Nephron progenitor cell (in vitro differentiated cells): Measurements from ENCODE around the gene RAB4A.

ENCODE experiments used
- DNase-seq: peaks from one replicate; pipeline ENCODE4 v3.0.0; 2021
- H3K27ac Mint-ChIP-seq: 2 replicates; pipeline ENCODE4 v1.8.0; 2021; ENCODE audit warnings: mild to moderate bottlenecking, moderate library complexity, mixed read lengths
- H3K27me3 Mint-ChIP-seq: 2 replicates; pipeline ENCODE4 v1.8.0; 2021; ENCODE audit warnings: mild to moderate bottlenecking, low read depth, mixed read lengths; ENCODE audit not compliant: poor library complexity
- H3K36me3 Mint-ChIP-seq: 2 replicates; pipeline ENCODE4 v1.8.0; 2021; ENCODE audit warnings: low read depth, mixed read lengths
- H3K4me1 Mint-ChIP-seq: 2 replicates; pipeline ENCODE4 v1.8.0; 2021; ENCODE audit warnings: mixed read lengths
- H3K4me3 Mint-ChIP-seq: 2 replicates; pipeline ENCODE4 v1.8.0; 2021; ENCODE audit warnings: mild to moderate bottlenecking, moderate library complexity, mixed read lengths
- H3K9me3 Mint-ChIP-seq: 2 replicates; pipeline ENCODE4 v1.8.0; 2021; ENCODE audit warnings: mild to moderate bottlenecking, moderate library complexity, mixed read lengths
- TF ChIP-seq, protein P1 (sequence below): fragments of 200-600 bp; sonication (generic); IDR thresholded peaks from 2 replicates; pipeline ENCODE4 v1.5.0; 2021; ENCODE audit warnings: antibody characterized with exemption

Gene RAB4A

DNA sequence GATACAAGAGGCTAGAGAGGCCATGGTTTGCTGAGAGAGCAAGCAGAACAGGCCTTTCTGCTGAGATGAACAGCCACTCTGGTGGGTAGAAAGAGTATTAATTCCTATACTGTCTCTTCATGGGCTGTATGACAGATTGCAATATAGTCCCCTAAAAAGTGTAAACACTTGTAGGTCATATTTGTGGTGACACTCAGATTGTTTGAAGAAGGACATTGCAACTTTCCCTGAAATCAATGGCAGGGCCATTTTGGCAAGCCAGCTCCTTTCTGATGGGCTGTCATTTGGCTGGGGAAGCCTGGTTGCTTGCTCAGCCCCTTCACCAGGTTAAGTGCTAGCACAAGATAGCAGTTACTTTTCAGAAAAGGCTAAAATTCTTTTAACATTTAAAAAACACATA lies 27.5 kb downstream of the RAB4A start:
- no peak for DNase-seq
- no peaks in the 10 kb centered on the region for H3K4me1 Mint-ChIP-seq
- peaks cover 3% of the 10 kb centered on the region for H3K27me3 Mint-ChIP-seq
- TF ChIP-seq, protein P1, sequence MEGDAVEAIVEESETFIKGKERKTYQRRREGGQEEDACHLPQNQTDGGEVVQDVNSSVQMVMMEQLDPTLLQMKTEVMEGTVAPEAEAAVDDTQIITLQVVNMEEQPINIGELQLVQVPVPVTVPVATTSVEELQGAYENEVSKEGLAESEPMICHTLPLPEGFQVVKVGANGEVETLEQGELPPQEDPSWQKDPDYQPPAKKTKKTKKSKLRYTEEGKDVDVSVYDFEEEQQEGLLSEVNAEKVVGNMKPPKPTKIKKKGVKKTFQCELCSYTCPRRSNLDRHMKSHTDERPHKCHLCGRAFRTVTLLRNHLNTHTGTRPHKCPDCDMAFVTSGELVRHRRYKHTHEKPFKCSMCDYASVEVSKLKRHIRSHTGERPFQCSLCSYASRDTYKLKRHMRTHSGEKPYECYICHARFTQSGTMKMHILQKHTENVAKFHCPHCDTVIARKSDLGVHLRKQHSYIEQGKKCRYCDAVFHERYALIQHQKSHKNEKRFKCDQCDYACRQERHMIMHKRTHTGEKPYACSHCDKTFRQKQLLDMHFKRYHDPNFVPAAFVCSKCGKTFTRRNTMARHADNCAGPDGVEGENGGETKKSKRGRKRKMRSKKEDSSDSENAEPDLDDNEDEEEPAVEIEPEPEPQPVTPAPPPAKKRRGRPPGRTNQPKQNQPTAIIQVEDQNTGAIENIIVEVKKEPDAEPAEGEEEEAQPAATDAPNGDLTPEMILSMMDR, result no peak
- no peak overlapping the region for H3K27ac Mint-ChIP-seq
- H3K4me3 Mint-ChIP-seq, result no peak overlapping the region
- peaks cover 33% of the 10 kb centered on the region for H3K36me3 Mint-ChIP-seq
- no peaks in the 10 kb centered on the region for H3K9me3 Mint-ChIP-seq

DNA sequence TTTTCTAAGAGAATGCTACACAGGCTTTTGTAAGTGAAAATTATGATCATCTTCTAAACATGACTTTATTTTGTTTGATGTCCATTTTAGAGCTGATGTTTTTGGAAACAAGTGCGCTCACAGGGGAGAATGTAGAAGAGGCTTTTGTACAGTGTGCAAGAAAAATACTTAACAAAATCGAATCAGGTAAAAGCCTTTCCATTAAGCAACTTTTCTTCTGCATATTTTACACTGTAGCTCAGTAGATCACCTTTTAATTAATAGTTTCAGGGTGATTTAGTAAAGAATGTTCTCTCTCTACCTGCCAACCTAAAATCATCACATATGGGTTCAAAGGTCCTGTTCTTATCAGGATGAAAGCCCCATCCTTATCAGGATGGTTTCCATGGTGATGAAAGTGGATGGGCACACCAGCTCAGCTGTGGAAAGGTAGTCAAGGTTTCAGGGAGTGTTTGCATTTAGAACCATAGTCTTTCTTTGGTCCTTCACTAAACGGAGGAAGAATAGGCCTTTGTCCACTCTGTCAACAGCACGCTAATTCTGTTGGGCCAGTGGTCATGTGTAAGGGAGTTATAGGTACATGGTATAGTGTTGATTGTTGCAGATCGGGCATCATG lies 28.1 kb downstream of the RAB4A start:
- no peak overlapping the region for H3K27ac Mint-ChIP-seq
- no peak for DNase-seq
- TF ChIP-seq, protein P1, result no peak
- no peaks in the 10 kb centered on the region for H3K4me1 Mint-ChIP-seq
- no peak overlapping the region for H3K4me3 Mint-ChIP-seq
- H3K36me3 Mint-ChIP-seq, result peaks cover 28% of the 10 kb centered on the region
- H3K9me3 Mint-ChIP-seq, result no peaks in the 10 kb centered on the region
- H3K27me3 Mint-ChIP-seq, result no peaks in the 10 kb centered on the region

DNA sequence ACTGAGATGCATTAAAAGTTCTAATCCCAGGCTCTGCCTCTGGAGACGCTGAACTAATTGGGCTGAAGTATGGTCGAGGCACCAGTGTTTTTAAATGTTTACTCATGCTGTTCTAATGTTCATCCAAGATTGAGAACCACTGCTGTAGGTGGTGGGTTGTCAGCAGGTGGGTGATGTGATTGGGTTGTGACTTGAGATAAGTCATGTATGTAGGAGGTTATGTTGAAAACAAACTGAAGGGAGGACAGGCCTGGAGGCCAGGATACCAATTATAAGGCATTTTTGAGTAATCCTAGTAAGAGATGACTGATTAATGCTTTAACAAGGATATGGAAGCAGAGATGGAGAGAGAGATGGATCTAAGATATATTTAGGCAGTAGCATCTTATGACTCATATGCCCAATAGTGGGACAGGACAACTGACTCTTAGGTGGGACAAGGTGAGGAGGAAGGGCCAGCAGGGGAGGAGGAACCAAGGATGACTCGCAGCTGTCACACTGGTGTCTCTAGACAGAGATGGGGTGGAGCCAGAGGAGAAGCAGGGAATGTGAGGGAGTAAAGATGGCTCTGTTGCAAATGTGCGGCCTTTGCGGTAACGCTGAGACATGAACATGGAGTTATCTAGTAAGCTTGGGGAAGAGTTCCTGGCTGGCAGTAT lies 29.3 kb downstream of the RAB4A start:
- peaks cover 23% of the 10 kb centered on the region for H3K36me3 Mint-ChIP-seq
- no peaks in the 10 kb centered on the region for H3K4me1 Mint-ChIP-seq
- H3K27ac Mint-ChIP-seq, result peak overlapping the region; percentile 13
- no peak overlapping the region for H3K4me3 Mint-ChIP-seq
- DNase-seq, result no peak
- no peaks in the 10 kb centered on the region for H3K9me3 Mint-ChIP-seq
- TF ChIP-seq, protein P1, result no peak
- no peaks in the 10 kb centered on the region for H3K27me3 Mint-ChIP-seq

DNA sequence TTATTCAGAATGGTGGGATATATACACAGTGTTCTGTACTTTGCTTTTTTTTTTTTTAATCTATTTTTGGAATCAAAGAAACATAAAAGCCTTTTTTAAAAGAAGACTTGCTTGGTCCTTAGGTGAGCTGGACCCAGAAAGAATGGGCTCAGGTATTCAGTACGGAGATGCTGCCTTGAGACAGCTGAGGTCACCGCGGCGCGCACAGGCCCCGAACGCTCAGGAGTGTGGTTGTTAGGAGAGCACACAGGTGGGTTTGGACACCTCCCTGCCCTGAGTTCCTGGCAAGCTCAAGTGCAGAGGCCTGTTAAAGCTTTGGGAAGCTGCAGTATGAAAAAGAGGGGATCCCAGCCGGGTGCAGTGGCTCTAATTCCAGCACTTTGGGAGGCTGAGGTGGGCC lies 31.8 kb downstream of the RAB4A start:
- no peak overlapping the region for H3K27ac Mint-ChIP-seq
- TF ChIP-seq, protein P1, result no peak
- no peaks in the 10 kb centered on the region for H3K9me3 Mint-ChIP-seq
- H3K4me1 Mint-ChIP-seq, result no peaks in the 10 kb centered on the region
- H3K36me3 Mint-ChIP-seq, result peaks cover 30% of the 10 kb centered on the region
- H3K4me3 Mint-ChIP-seq, result no peak overlapping the region
- H3K27me3 Mint-ChIP-seq, result no peaks in the 10 kb centered on the region
- DNase-seq, result no peak

DNA sequence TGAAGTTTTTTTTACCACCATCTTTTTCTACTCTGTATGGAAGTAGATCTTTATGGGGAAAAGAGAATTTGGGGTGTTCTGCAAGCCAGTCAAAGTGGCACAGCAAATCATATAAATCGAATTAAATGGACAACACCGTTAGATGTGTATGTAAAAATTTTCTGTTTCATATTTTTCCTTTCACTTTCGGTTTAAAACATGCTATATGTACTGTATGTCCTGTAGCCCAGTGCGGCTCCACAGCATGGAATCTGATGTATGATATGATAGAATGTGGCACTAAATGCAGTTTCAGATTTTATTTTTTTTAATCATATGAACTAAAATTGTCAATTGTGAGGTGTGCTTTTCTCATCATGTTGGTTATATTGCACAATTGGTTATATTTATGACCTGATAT lies 32.9 kb downstream of the RAB4A start:
- Mint-ChIP-seq H3K9me3 (no peaks in the 10 kb centered on the region), H3K4me3 (no peak overlapping the region), H3K27ac (no peak overlapping the region), H3K4me1 (peaks cover 6% of the 10 kb centered on the region), H3K36me3 (peaks cover 35% of the 10 kb centered on the region), H3K27me3 (no peaks in the 10 kb centered on the region)
- no peak for DNase-seq
- TF ChIP-seq, protein P1, result no peak

DNA sequence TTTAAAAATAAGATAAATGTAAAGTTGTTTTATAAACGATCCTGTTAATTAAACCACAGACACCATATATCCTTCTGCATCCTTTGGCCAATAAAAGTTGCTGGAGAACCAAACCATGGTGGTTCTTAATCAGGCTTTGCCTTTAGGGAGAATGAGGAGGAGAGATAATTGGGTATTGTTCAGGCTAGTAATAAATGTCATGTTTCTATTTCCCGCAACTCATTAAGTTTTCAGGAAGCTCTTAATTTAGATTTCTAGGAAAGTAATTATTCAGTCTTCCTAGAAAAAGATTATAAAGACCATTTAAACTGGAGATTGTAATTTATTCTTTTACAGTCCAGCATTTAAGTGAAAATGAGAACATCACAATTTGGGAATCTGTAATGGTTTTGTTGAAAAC lies 34.5 kb downstream of the RAB4A start:
- Mint-ChIP-seq H3K4me1 (peaks cover 7% of the 10 kb centered on the region), H3K27ac (no peak overlapping the region), H3K4me3 (no peak overlapping the region), H3K9me3 (no peaks in the 10 kb centered on the region), H3K36me3 (peaks cover 21% of the 10 kb centered on the region), H3K27me3 (no peaks in the 10 kb centered on the region)
- no peak for DNase-seq
- TF ChIP-seq, protein P1, result no peak
